BLaER1 (cell line): ENCODE results near the gene FES.
"Not testable (repeated sequence)": the region's sequence is repeated elsewhere in the genome, so short reads cannot be mapped to it uniquely, and the experiment has no call there.

Experiments
- H3K27ac ChIP-seq: shearing (Covaris generic); formaldehyde crosslinking; 2 replicates; pipeline ENCODE4 v1.8.1; 2022
- H3K27me3 ChIP-seq: shearing (Covaris generic); formaldehyde crosslinking; 2 replicates; pipeline ENCODE4 v1.8.1; 2022
- H3K36me3 ChIP-seq: shearing (Covaris generic); formaldehyde crosslinking; 2 replicates; pipeline ENCODE4 v1.8.1; 2022
- H3K4me1 ChIP-seq: shearing (Covaris generic); formaldehyde crosslinking; 2 replicates; pipeline ENCODE4 v1.8.1; 2022
- H3K4me2 ChIP-seq: shearing (Covaris generic); formaldehyde crosslinking; 2 replicates; pipeline ENCODE4 v1.8.1; 2022
- H3K4me3 ChIP-seq: shearing (Covaris generic); formaldehyde crosslinking; 2 replicates; pipeline ENCODE4 v1.8.1; 2022
- H3K9ac ChIP-seq: shearing (Covaris generic); formaldehyde crosslinking; 2 replicates; pipeline ENCODE4 v1.8.1; 2022
- H3K9me3 ChIP-seq: shearing (Covaris generic); formaldehyde crosslinking; 2 replicates; pipeline ENCODE4 v1.8.1; 2022
- H4K20me1 ChIP-seq: shearing (Covaris generic); formaldehyde crosslinking; 2 replicates; pipeline ENCODE4 v1.8.1; 2022
- Cebpa-rat ChIP-seq: shearing (Covaris generic); IDR thresholded peaks from 2 replicates; pipeline ENCODE4 v1.8.1; 2022

The FES gene

GRCh38 chr15:90869601-90870353 is 14.5 kb upstream of the FES start:
- no peak for TF ChIP-seq Cebpa-rat
- Histone ChIP-seq H3K27me3 (no peaks in the 10 kb centered on the region), H3K4me1 (peaks cover 48% of the 10 kb centered on the region), H3K4me2 (peak overlapping the region; percentile 99), H3K9ac (no peak overlapping the region; the same call in 1 of the 2 replicates), H3K36me3 (no peaks in the 10 kb centered on the region), H3K9me3 (no peaks in the 10 kb centered on the region), H3K4me3 (peak overlapping the region; percentile 98; the same call in 1 of the 2 replicates), H3K27ac (peak overlapping the region; percentile 33; the same call in 1 of the 2 replicates), H4K20me1 (peaks cover 29% of the 10 kb centered on the region)

GRCh38 chr15:90870354-90871138 is 13.8 kb upstream of the FES start:
- no peaks in the 10 kb centered on the region for H3K9me3 ChIP-seq
- H4K20me1 ChIP-seq: peaks cover 36% of the 10 kb centered on the region
- TF ChIP-seq Cebpa-rat: no peak
- H3K4me1 ChIP-seq: peaks cover 51% of the 10 kb centered on the region
- peaks cover 3% of the 10 kb centered on the region for H3K36me3 ChIP-seq
- H3K9ac ChIP-seq: peak overlapping the region; percentile 93
- H3K4me3 ChIP-seq: peak overlapping the region; percentile 98
- H3K27me3 ChIP-seq: no peaks in the 10 kb centered on the region
- H3K4me2 ChIP-seq: peak overlapping the region; percentile 99
- H3K27ac ChIP-seq: peak overlapping the region; percentile 95

- Histone ChIP-seq H3K9me3 (no peaks in the 10 kb centered on the region), H3K27ac (peak overlapping the region; percentile 95), H4K20me1 (peaks cover 43% of the 10 kb centered on the region), H3K4me1 (peaks cover 57% of the 10 kb centered on the region), H3K36me3 (peaks cover 9% of the 10 kb centered on the region), H3K27me3 (no peaks in the 10 kb centered on the region), H3K4me2 (peak overlapping the region; percentile 99), H3K4me3 (peak overlapping the region; percentile 98), H3K9ac (peak overlapping the region; percentile 93)
- TF ChIP-seq Cebpa-rat: no peak
These were observed 13.1 kb upstream of the FES start for GRCh38 chr15:90871139-90871715.

- Histone ChIP-seq H3K4me2 (peak overlapping the region; percentile 99), H3K4me3 (peak overlapping the region; percentile 98), H3K9me3 (no peaks in the 10 kb centered on the region), H3K36me3 (peaks cover 16% of the 10 kb centered on the region), H3K27ac (peak overlapping the region; percentile 95), H4K20me1 (peaks cover 49% of the 10 kb centered on the region), H3K4me1 (peaks cover 57% of the 10 kb centered on the region), H3K27me3 (no peaks in the 10 kb centered on the region), H3K9ac (peak overlapping the region; percentile 93)
- no peak for TF ChIP-seq Cebpa-rat
These were observed 12.4 kb upstream of the FES start for GRCh38 chr15:90871716-90872485.

GRCh38 chr15:90872486-90873184 is 11.7 kb upstream of the FES start:
- Histone ChIP-seq H3K9me3 (no peaks in the 10 kb centered on the region), H3K4me3 (peak overlapping the region; percentile 98), H4K20me1 (peaks cover 49% of the 10 kb centered on the region), H3K4me1 (peaks cover 57% of the 10 kb centered on the region), H3K9ac (peak overlapping the region; percentile 93), H3K27ac (peak overlapping the region; percentile 95), H3K36me3 (peaks cover 23% of the 10 kb centered on the region), H3K4me2 (peak overlapping the region; percentile 99), H3K27me3 (no peaks in the 10 kb centered on the region)
- no peak for TF ChIP-seq Cebpa-rat

- Histone ChIP-seq H3K4me2 (peak overlapping the region; percentile 99), H3K9ac (0 out of 2 replicates have a peak overlapping the region, but pooled peaks have one; percentile 93), H3K27ac (0 out of 2 replicates have a peak overlapping the region, but pooled peaks have one; percentile 6)
These were observed 10.8 kb upstream of the FES start for GRCh38 chr15:90873488-90873997.

GRCh38 chr15:90873998-90874605 is 10.2 kb upstream of the FES start:
- peaks cover 53% of the 10 kb centered on the region for H3K4me1 ChIP-seq
- peaks cover 38% of the 10 kb centered on the region for H3K36me3 ChIP-seq
- H3K27ac ChIP-seq: 0 out of 2 replicates have a peak overlapping the region, but pooled peaks have one; percentile 6
- TF ChIP-seq Cebpa-rat: peak; percentile 49; the same call in 1 of the 2 replicates
- no peak overlapping the region for H3K9ac ChIP-seq
- peaks cover 49% of the 10 kb centered on the region for H4K20me1 ChIP-seq
- peak overlapping the region; percentile 99 for H3K4me2 ChIP-seq
- H3K27me3 ChIP-seq: no peaks in the 10 kb centered on the region
- no peaks in the 10 kb centered on the region for H3K9me3 ChIP-seq
- no peak overlapping the region for H3K4me3 ChIP-seq

More at GRCh38 chr15:90873488-90873997, 10.8 kb upstream of the FES start:
- H3K27me3 ChIP-seq: no peaks in the 10 kb centered on the region
- H3K36me3 ChIP-seq: peaks cover 33% of the 10 kb centered on the region
- no peaks in the 10 kb centered on the region for H3K9me3 ChIP-seq
- H3K4me3 ChIP-seq: no peak overlapping the region
- H4K20me1 ChIP-seq: peaks cover 49% of the 10 kb centered on the region
- H3K4me1 ChIP-seq: peaks cover 57% of the 10 kb centered on the region
- TF ChIP-seq Cebpa-rat: no peak

GRCh38 chr15:90874986-90875385 is 9.3 kb upstream of the FES start:
- not testable (repeated sequence) for H3K9ac ChIP-seq, H3K9me3 ChIP-seq, H3K4me3 ChIP-seq, H3K27me3 ChIP-seq, H3K27ac ChIP-seq, H3K4me2 ChIP-seq
- Histone ChIP-seq H3K36me3 (peaks cover 47% of the 10 kb centered on the region), H3K4me1 (peaks cover 51% of the 10 kb centered on the region), H4K20me1 (peaks cover 49% of the 10 kb centered on the region)
